Smooth muscle cell (in vitro differentiated cells): ENCODE measurements around the gene LMX1B. TPM values are rescaled to one million over a fixed set of nuclear protein-coding genes. Genes with fewer than 3 reads are reported as not detected.

Experiments
- DNase-seq: peaks from one replicate; lab custom pipeline; 2025; ENCODE audit not compliant: unreplicated experiment; lab: John Stamatoyannopoulos, UW
- H2AFZ ChIP-seq: fragments of 200-600 bp; sonication (generic); 2 replicates; pipeline ENCODE4 v1.6.0; 2016; ENCODE audit warnings: antibody characterized with exemption, low read depth, mild to moderate bottlenecking
- H3F3A ChIP-seq: fragments of 200-600 bp; sonication (generic); 2 replicates; pipeline ENCODE4 v1.6.0; 2017; ENCODE audit warnings: antibody characterized with exemption, low read depth
- H3K27ac ChIP-seq: fragments of 200-600 bp; sonication (generic); 2 replicates; pipeline ENCODE4 v1.5.1; 2016; ENCODE audit warnings: low read depth, mild to moderate bottlenecking
- H3K27me3 ChIP-seq: fragments of 200-600 bp; sonication (generic); 2 replicates; pipeline ENCODE4 v1.6.1; 2016; ENCODE audit warnings: low read depth, mild to moderate bottlenecking
- H3K36me3 ChIP-seq: fragments of 200-600 bp; sonication (generic); 2 replicates; pipeline ENCODE4 v1.5.1; 2016; ENCODE audit warnings: low read depth
- H3K4me1 ChIP-seq: fragments of 200-600 bp; sonication (generic); 2 replicates; pipeline ENCODE4 v1.5.1; 2016; ENCODE audit warnings: low read depth
- H3K4me2 ChIP-seq: fragments of 200-600 bp; sonication (generic); 2 replicates; pipeline ENCODE4 v1.6.0; 2016; ENCODE audit warnings: mild to moderate bottlenecking
- H3K4me3 ChIP-seq: fragments of 200-600 bp; sonication (generic); 2 replicates; pipeline ENCODE4 v1.5.1; 2016; ENCODE audit warnings: mild to moderate bottlenecking
- H3K79me2 ChIP-seq: fragments of 200-600 bp; sonication (generic); 2 replicates; pipeline ENCODE4 v1.6.0; 2016; ENCODE audit warnings: low read depth, mild to moderate bottlenecking
- H3K9ac ChIP-seq: fragments of 200-600 bp; sonication (generic); 2 replicates; pipeline ENCODE4 v1.6.0; 2016; ENCODE audit warnings: low read depth
- H3K9me3 ChIP-seq: fragments of 200-600 bp; sonication (generic); replicated peaks from 2 replicates; pipeline ENCODE4 v1.5.1; 2016; ENCODE audit warnings: low read depth
- H4K20me1 ChIP-seq: fragments of 200-600 bp; sonication (generic); 2 replicates; pipeline ENCODE4 v1.6.0; 2016; ENCODE audit warnings: low read depth
- CTCF ChIP-seq: fragments of 200-600 bp; sonication (generic); IDR thresholded peaks from 2 replicates; pipeline ENCODE4 v1.5.1; 2017; ENCODE audit warnings: borderline replicate concordance, mild to moderate bottlenecking, antibody characterized with exemption; ENCODE audit not compliant: insufficient read depth, poor library complexity, severe bottlenecking
- WGBS: methylation state at CpG from one replicate; pipeline ENCODE4 v1.1.7; 2016; ENCODE audit warnings: low lambda C conversion rate; 5-methylcytosine and 5-hydroxymethylcytosine counted together
- polyA plus RNA-seq: library from polyadenylated mRNA; unstranded; fragments of >200 nt; fragmentation: Nextera tagmentation; extraction: Ambion mirVana; gene quantifications from 2 replicates; pipeline ENCODE4 v1.2.1, GENCODE V29; 2016
- total RNA-seq: library from RNA; depleted of rRNA; stranded (reverse); fragments of >200 nt; gene quantifications from 2 replicates; pipeline ENCODE4 v1.2.3, GENCODE V29; 2014

Gene LMX1B
- total and polyA plus RNA-seq, 2 experiments from 2014 or later = not detected

GRCh38 chr9:126696401-126697145, 82.8 kb downstream of the LMX1B start:
- 92% methylated on average over 27 of the region's 27 CpGs for WGBS

GRCh38 chr9:126697330-126697729, 83.6 kb downstream of the LMX1B start:
- no peak overlapping the region for H3K4me3 ChIP-seq
- DNase-seq = no peak
- no peaks in the 10 kb centered on the region for H3K36me3 ChIP-seq
- no peak overlapping the region for H3K9ac ChIP-seq
- H3K27me3 ChIP-seq = peaks cover 34% of the 10 kb centered on the region
- H3K4me1 ChIP-seq = no peaks in the 10 kb centered on the region
- no peaks in the 10 kb centered on the region for H3K79me2 ChIP-seq
- no peak overlapping the region for H3K4me2 ChIP-seq
- H2AFZ ChIP-seq = no peak overlapping the region
- no peaks in the 10 kb centered on the region for H3F3A ChIP-seq
- no peaks in the 10 kb centered on the region for H4K20me1 ChIP-seq
- 88% methylated on average over 3 of the region's 3 CpGs for WGBS
- no peaks in the 10 kb centered on the region for H3K9me3 ChIP-seq
- no peak for TF ChIP-seq CTCF
- no peak overlapping the region for H3K27ac ChIP-seq

More at GRCh38 chr9:126696401-126697145, 82.8 kb downstream of the LMX1B start:
- no peak for DNase-seq
- H3K4me1 ChIP-seq = no peaks in the 10 kb centered on the region
- no peak overlapping the region for H3K9ac ChIP-seq
- no peaks in the 10 kb centered on the region for H3K36me3 ChIP-seq
- H3K27ac ChIP-seq = no peak overlapping the region
- H3K79me2 ChIP-seq = no peaks in the 10 kb centered on the region
- no peak for TF ChIP-seq CTCF
- H3F3A ChIP-seq = no peaks in the 10 kb centered on the region
- H3K9me3 ChIP-seq = no peaks in the 10 kb centered on the region
- H3K4me3 ChIP-seq = no peak overlapping the region
- H3K27me3 ChIP-seq = peaks cover 35% of the 10 kb centered on the region
- H4K20me1 ChIP-seq = no peaks in the 10 kb centered on the region
- no peak overlapping the region for H3K4me2 ChIP-seq
- H2AFZ ChIP-seq = no peak overlapping the region

GRCh38 chr9:126698251-126698650, 84.5 kb downstream of the LMX1B start:
- H3K27ac ChIP-seq = no peak overlapping the region
- H2AFZ ChIP-seq = no peak overlapping the region
- no peak for TF ChIP-seq CTCF
- no peak overlapping the region for H3K4me3 ChIP-seq
- no peak overlapping the region for H3K9ac ChIP-seq
- no peaks in the 10 kb centered on the region for H4K20me1 ChIP-seq
- no peak for DNase-seq
- H3F3A ChIP-seq = no peaks in the 10 kb centered on the region
- H3K4me1 ChIP-seq = peaks cover 8% of the 10 kb centered on the region
- WGBS = 87% methylated on average over 2 of the region's 2 CpGs
- peaks cover 34% of the 10 kb centered on the region for H3K27me3 ChIP-seq
- H3K79me2 ChIP-seq = no peaks in the 10 kb centered on the region
- H3K4me2 ChIP-seq = no peak overlapping the region
- H3K9me3 ChIP-seq = no peaks in the 10 kb centered on the region
- H3K36me3 ChIP-seq = no peaks in the 10 kb centered on the region

GRCh38 chr9:126698756-126699155, 85.0 kb downstream of the LMX1B start:
- H3K27ac ChIP-seq = no peak overlapping the region
- no peaks in the 10 kb centered on the region for H3F3A ChIP-seq
- H2AFZ ChIP-seq = no peak overlapping the region
- no peaks in the 10 kb centered on the region for H3K79me2 ChIP-seq
- WGBS = 75% methylated on average over 5 of the region's 5 CpGs
- no peaks in the 10 kb centered on the region for H3K9me3 ChIP-seq
- no peak for TF ChIP-seq CTCF
- peaks cover 34% of the 10 kb centered on the region for H3K27me3 ChIP-seq
- no peak overlapping the region for H3K4me3 ChIP-seq
- H3K9ac ChIP-seq = no peak overlapping the region
- peaks cover 10% of the 10 kb centered on the region for H3K4me1 ChIP-seq
- no peak for DNase-seq
- H3K4me2 ChIP-seq = no peak overlapping the region
- no peaks in the 10 kb centered on the region for H4K20me1 ChIP-seq
- no peaks in the 10 kb centered on the region for H3K36me3 ChIP-seq
